HG03064 (cell line): ENCODE results near the gene MFSD11.

Experiments
- ATAC-seq: cut with Tn5 transposase; IDR thresholded peaks from one replicate; pipeline ENCODE4 v1.9.1; 2021; ENCODE audit warnings: low read depth; ENCODE audit not compliant: unreplicated experiment

MFSD11 gene

GRCh38 chr17:76826330-76827068 is 88.6 kb downstream of the MFSD11 start:
- ATAC-seq = no peak

DNA sequence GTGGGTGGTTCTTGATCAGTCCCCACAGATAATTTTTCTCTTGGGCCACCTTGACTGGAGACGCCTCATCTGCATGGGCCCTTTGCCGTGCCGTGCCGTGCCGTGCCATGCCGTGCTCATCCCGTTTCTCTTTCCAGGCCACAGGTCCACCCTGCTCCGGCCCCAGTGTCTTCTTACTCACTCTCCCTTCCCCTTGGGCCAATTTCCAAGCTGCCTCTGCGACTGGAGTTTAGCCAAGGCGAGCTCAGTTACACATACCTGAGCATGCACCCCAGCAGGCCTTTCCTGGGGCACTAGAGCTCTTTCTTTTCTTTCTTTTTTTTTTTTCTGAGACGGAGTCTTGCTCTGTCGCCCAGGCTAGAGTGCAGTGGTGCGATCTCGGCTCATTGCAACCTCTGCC is 89.8 kb downstream of the MFSD11 start:
- no peak for ATAC-seq
